ENCODE measurements around the gene CNTNAP5. TPM values are rescaled to one million over a fixed set of nuclear protein-coding genes. Genes with fewer than 3 reads are reported as not detected.

The CNTNAP5 gene
- total and polyA plus RNA-seq, 2 of the 8 experiments (the other 6 are each of a cell fraction or from before 2014, with no cell fraction given): 0.11 to 0.76 TPM

DNA sequence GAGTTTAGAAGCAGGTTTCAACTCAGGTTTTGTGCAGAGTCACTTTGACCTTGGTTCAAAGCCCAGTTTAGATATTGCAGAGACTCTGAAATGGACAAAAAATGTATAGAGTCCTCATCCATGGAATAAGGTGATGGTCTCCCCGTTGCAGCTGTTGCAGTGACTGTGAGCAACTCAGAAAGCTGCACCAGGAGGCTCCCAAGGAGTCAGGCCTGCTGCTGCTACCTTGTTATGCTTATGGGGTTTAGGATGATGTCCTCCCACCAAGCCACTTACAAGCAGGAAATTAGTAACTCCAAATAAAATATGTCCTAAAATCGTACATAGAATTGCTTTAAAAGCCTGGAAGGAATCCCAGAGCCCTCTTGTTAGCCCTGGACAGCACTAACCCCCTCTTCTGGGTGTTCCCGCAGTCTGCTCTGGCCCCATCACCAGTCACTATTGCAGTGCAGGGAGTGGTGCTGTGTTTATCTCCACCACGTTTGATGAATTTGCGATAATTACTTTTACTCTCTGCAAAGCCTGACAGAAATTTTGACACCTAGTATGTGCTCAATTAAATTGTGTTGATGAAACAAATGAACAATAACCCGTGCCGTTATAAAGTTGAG, 189.0 kb downstream of the CNTNAP5 start:
- Histone ChIP-seq H3K4me1 (replicated peaks in 1 of 4; ENCODE audit: control insufficient read depth in 3 of 4, insufficient read depth in 4 of 4, low read length in 3 of 4) (no peaks in the 10 kb centered on the region; a peak in 1 of 7 replicates), H4K91ac (replicated peaks; ENCODE audit: insufficient read length, low read length) (no peak overlapping the region), H3K27ac (ENCODE audit: low read depth, low read length) (no peak overlapping the region), H3K56ac (replicated peaks; ENCODE audit: insufficient read length, low read depth, low read length) (no peak overlapping the region), H2BK120ac (replicated peaks; ENCODE audit: low read depth, low read length) (no peak overlapping the region), H2BK15ac (ENCODE audit: low read length) (no peak overlapping the region), H3K23me2 (ENCODE audit: low read depth, low read length) (no peaks in the 10 kb centered on the region), H2AK5ac (ENCODE audit: low read depth, low read length) (no peak overlapping the region), H3K79me1 (ENCODE audit: low read depth, low read length) (no peaks in the 10 kb centered on the region), H3K23ac (ENCODE audit: insufficient read length) (no peak overlapping the region), H3K14ac (ENCODE audit: insufficient read length) (no peak overlapping the region), H3K4me2 (ENCODE audit: insufficient read depth in 1 of 2, low read depth in 2 of 2, low read length in 2 of 2) (no peak overlapping the region), H3K4me3 (ENCODE audit: extremely low read depth in 1 of 4, insufficient read depth in 2 of 4, low read depth in 3 of 4, low read length in 4 of 4) (no peak overlapping the region), H4K8ac (ENCODE audit: extremely low read depth, insufficient read depth, low read length) (no peak overlapping the region), H3K18ac (ENCODE audit: extremely low read depth, low read length) (no peak overlapping the region), H3K9ac (replicated peaks in 1 of 4; ENCODE audit: extremely low read depth in 1 of 4, low read depth in 3 of 4, low read length in 3 of 4) (no peak overlapping the region), H4K5ac (ENCODE audit: insufficient read length, low read depth, low read length) (no peak overlapping the region), H2BK20ac (ENCODE audit: low read length) (no peak overlapping the region; the same call in 1 of the 2 replicates), H3K9me3 (ENCODE audit: insufficient read depth in 2 of 2, low read depth in 1 of 2, low read length in 1 of 2) (no peaks in the 10 kb centered on the region), H3K36me3 (ENCODE audit: control insufficient read depth in 2 of 4, insufficient read depth in 4 of 4, low read length in 3 of 4) (no peaks in the 10 kb centered on the region; a peak in 1 of 8 replicates), H4K20me1 (replicated peaks in 1 of 2; ENCODE audit: control insufficient read depth in 1 of 2, insufficient read depth in 2 of 2, low read length in 2 of 2) (no peaks in the 10 kb centered on the region), H2BK12ac (ENCODE audit: low read depth, low read length) (no peak overlapping the region), H3K79me2 (ENCODE audit: control insufficient read depth in 1 of 2, insufficient read depth in 2 of 2, low read length in 2 of 2) (no peaks in the 10 kb centered on the region), H3K27me3 (replicated peaks in 1 of 4; ENCODE audit: control insufficient read depth in 3 of 4, extremely low read depth in 1 of 4, insufficient read depth in 3 of 4, low read length in 3 of 4) (no peaks in the 10 kb centered on the region), H2BK5ac (ENCODE audit: low read depth, low read length) (no peak overlapping the region), H2AFZ (ENCODE audit: low read length) (0 out of 2 replicates have a peak overlapping the region, but pooled peaks have one; percentile 52), H3K4ac (replicated peaks; ENCODE audit: insufficient read length, low read depth, low read length) (no peak overlapping the region)
- FAIRE-seq (no peak), DNase-seq (ENCODE audit: low read depth in 1 of 2, low spot score in 2 of 2) (no peak)
- TF ChIP-seq, protein P1, sequence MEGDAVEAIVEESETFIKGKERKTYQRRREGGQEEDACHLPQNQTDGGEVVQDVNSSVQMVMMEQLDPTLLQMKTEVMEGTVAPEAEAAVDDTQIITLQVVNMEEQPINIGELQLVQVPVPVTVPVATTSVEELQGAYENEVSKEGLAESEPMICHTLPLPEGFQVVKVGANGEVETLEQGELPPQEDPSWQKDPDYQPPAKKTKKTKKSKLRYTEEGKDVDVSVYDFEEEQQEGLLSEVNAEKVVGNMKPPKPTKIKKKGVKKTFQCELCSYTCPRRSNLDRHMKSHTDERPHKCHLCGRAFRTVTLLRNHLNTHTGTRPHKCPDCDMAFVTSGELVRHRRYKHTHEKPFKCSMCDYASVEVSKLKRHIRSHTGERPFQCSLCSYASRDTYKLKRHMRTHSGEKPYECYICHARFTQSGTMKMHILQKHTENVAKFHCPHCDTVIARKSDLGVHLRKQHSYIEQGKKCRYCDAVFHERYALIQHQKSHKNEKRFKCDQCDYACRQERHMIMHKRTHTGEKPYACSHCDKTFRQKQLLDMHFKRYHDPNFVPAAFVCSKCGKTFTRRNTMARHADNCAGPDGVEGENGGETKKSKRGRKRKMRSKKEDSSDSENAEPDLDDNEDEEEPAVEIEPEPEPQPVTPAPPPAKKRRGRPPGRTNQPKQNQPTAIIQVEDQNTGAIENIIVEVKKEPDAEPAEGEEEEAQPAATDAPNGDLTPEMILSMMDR (IDR thresholded peaks at IDR 0.05; ENCODE audit: control extremely low read depth in 1 of 3, insufficient read depth in 1 of 3, low read depth in 1 of 3, low read length in 3 of 3): peak in 2 of 3 experiments; percentile 8 to 11; a peak in 3 of 4 replicates
- TF ChIP-seq KDM4A (IDR thresholded peaks at IDR 0.05; ENCODE audit: low read depth, low read length, severe bottlenecking): no peak
- TF ChIP-seq ZNF274 (IDR thresholded peaks at IDR 0.05; ENCODE audit: borderline replicate concordance, extremely low read depth, low read length): no peak
- no peak for TF ChIP-seq SUZ12 (IDR thresholded peaks at IDR 0.05; ENCODE audit: low read length)
- TF ChIP-seq SIN3A (conservative IDR thresholded peaks at IDR 0.05 in 1 of 2, IDR thresholded peaks at IDR 0.05 in 1 of 2; ENCODE audit: low read depth in 1 of 2, low read length in 2 of 2): no peak
- TF ChIP-seq RAD21 (IDR thresholded peaks at IDR 0.05 in 1 of 2, conservative IDR thresholded peaks at IDR 0.05 in 1 of 2; ENCODE audit: low read depth in 2 of 2, low read length in 2 of 2): peak in 1 of 2 experiments; percentile 14; a peak in 1 of 4 replicates
- no peak for TF ChIP-seq CHD2 (IDR thresholded peaks at IDR 0.05; ENCODE audit: low read length)
- no peak for TF ChIP-seq EGR1 (IDR thresholded peaks at IDR 0.05; ENCODE audit: borderline replicate concordance, low read depth, low read length)
- no peak for TF ChIP-seq POLR2A (IDR thresholded peaks at IDR 0.05; ENCODE audit: control extremely low read depth in 1 of 2, low read depth in 2 of 2, low read length in 2 of 2)
- ChIA-PET CTCF (ENCODE audit: partially characterized antibody) (interaction anchor here (0.8 to 2.0 kb wide), 4 partner anchors 33 to 188 kb away, joined by 3 to 7 read pairs (median 4); no protein-coding TSS in a partner anchor), POLR2A (ENCODE audit: partially characterized antibody) (no interaction called here)
- 73% methylated on average over 7 of the region's 7 CpGs; no CpG with 5 or more reads in 1 of the 2 experiments for WGBS, 2 experiments (ENCODE audit: extremely low coverage in 1 of 2, insufficient coverage in 1 of 2, insufficient read length in 1 of 2, insufficient replicate concordance in 2 of 2, low coverage in 1 of 2, low lambda C conversion rate in 2 of 2, missing lambda C conversion rate in 1 of 2)

Data from H1 (cell line).